GM19351 (cell line): Measurements from ENCODE around the gene CABP2.
"Not testable (repeated sequence)": the region's sequence is repeated elsewhere in the genome, so short reads cannot be mapped to it uniquely, and the experiment has no call there.

Experiments used
- ATAC-seq: cut with Tn5 transposase; IDR thresholded peaks from one replicate; pipeline ENCODE4 v1.9.1; 2021; ENCODE audit warnings: mild to moderate bottlenecking, moderate library complexity; ENCODE audit not compliant: unreplicated experiment

CABP2 gene

GRCh38 chr11:67482275-67482826 lies 40.9 kb downstream of the CABP2 start:
- ATAC-seq: no peak

- ATAC-seq: not testable (repeated sequence)
Observed at GRCh38 chr11:67477344-67478050, 45.7 kb downstream of the CABP2 start.

DNA sequence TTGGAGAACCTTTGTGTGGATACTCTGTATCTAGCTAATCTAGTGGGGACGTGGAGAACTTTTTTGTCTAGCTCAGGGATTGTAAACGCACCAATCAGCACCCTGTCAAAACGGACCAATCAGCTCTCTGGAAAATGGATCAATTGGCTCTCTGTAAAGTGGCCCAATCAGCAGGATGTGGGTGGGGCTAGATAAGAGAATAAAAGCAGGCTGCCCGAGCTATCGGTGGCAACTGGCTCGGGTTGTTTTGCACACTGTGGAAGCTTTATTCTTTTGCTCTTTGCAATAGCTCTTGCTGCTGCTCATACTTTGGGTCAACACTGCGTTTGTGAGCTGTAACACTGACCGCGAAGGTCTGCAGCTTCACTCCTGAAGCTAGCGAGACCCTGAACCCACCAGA lies 46.6 kb downstream of the CABP2 start:
- ATAC-seq: not testable (repeated sequence)

DNA sequence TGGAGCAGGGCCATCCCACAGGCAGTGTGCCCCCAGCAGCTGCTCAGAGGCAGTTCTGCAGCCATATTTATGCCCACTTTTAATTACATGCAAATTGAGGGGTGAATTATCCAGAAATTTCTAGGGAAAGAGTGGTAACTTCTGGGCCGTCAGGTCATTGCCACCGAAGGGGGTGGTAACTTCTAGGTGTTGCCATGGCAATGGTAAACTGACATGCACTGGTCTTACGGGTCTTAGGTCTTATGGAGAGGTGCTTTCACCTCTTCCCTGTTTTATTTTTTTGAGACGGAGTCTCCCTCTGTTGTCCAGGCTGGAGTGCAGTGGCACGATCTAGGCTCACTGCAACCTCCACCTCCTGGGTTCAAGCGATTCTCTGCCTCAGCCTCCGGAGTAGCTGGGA lies 50.4 kb downstream of the CABP2 start:
- no peak for ATAC-seq

GRCh38 chr11:67470337-67471002 lies 52.8 kb downstream of the CABP2 start:
- no peak for ATAC-seq

GRCh38 chr11:67469508-67469811 lies 53.8 kb downstream of the CABP2 start:
- ATAC-seq: no peak
